HG02678 (cell line): ENCODE results near the gene ILF2.
"Not testable (repeated sequence)": the region's sequence is repeated elsewhere in the genome, so short reads cannot be mapped to it uniquely, and the experiment has no call there.

ENCODE experiments used
- ATAC-seq: cut with Tn5 transposase; IDR thresholded peaks from one replicate; pipeline ENCODE4 v1.9.1; 2021; ENCODE audit warnings: mild to moderate bottlenecking, moderate library complexity; ENCODE audit not compliant: unreplicated experiment

The ILF2 gene

GRCh38 chr1:153649137-153649862 is 21.5 kb downstream of the ILF2 start:
- ATAC-seq, result no peak

DNA sequence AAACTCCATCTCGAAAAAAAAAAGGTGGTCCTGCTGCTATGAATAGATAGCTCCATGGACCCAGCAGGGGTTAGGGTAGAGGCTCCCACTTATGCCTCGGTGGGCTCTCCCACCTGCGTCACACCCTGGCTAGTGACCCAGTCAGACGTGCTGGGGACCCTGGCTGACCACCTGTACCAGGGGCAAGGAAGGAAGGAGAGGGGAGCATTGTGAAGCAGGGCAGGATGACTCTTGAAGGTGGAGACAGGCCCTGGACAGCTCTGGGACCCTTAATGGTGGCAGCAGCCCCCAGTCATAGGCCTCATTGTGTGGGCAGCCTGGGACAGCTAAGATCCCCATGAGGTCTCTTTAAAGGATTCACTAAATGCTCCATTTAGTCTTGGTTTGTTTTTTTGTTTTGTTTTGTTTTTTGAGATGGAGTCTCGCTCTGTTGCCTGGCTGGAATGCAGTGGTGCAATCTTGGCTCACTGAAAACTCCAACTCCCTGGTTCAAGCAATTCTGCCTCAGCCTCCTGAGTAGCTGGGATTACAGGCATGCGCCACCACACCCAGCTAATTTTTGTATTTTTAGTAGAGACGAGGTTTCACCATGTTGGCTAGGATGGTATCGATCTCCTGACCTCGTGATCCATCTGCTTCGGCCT is 22.7 kb downstream of the ILF2 start:
- no peak for ATAC-seq

DNA sequence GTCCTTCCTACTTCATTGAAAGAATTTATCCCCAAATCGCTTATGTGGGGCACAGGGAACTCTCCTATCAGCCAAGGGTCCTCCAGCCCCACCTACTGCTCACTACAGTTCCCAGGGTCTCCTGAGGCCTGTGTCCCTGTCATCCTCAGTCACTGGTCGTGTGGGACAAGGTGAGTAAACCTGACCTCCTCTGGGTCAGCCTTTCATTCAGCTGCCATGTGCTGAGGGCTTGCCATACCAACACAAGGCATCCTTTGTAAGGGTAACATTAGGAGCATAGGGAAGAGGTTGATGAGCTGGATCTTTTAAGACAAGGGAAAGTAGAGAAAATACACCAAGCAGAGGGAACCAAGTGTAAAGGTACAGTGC is 23.5 kb downstream of the ILF2 start:
- no peak for ATAC-seq

GRCh38 chr1:153646672-153647345 is 24.0 kb downstream of the ILF2 start:
- no peak for ATAC-seq

GRCh38 chr1:153643816-153644215 is 27.0 kb downstream of the ILF2 start:
- no peak for ATAC-seq

GRCh38 chr1:153643100-153643499 is 27.7 kb downstream of the ILF2 start:
- no peak for ATAC-seq

DNA sequence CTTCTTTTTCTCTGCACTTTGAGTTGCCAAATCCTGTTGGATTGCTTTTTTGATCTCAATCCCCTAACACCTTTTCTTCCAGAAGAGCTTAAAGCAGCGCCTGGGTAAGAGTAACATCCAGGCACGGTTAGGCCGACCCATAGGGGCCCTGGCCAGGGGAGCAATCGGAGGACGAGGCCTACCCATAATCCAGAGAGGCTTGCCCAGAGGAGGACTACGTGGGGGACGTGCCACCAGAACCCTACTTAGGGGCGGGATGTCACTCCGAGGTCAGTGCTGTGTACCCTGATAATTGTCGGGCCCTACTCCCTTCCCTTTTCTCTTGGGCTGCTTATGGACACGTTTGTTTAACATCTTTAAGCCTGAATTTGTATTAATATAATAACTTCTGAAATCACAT is 28.6 kb downstream of the ILF2 start:
- no peak for ATAC-seq

DNA sequence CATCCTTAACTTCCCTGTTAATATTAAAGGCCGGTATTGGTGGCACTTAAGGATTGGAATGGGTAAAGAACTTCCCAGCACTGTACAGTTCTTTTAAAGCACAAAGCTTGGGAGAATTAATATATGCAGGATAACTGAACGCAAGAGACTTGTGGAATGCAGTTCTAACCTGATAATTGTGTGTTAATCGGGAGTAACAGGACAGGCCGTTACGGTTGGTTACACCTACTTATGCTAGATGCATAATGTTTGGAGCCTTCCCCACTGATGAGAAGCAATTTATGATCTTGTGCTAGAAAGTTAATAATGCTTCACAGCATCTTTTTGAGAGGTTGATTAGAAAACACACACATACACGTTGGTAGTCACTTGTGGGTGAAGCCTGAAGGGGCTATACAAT is 29.9 kb downstream of the ILF2 start:
- ATAC-seq, result no peak

DNA sequence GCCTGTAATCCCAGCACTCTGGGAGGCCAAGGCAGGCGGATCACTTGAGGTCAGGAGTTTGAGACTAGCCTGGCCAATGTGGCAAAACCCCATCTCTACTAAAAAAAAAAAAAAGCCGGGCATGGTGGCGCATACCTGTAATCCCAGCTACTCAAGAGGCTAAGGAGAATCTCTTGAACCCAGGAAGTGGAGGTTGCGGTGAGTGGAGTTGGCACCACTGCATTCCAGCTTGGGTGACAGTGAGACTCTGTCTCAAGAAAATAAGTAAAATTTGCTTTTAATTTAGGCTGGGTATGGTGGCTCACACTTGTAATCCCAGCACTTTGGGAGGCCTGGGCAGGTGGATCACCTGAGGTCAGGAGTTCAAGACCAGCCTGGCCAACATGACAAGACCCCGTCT is 30.6 kb downstream of the ILF2 start:
- not testable (repeated sequence) for ATAC-seq

GRCh38 chr1:153639280-153639679 is 31.5 kb downstream of the ILF2 start:
- no peak for ATAC-seq

DNA sequence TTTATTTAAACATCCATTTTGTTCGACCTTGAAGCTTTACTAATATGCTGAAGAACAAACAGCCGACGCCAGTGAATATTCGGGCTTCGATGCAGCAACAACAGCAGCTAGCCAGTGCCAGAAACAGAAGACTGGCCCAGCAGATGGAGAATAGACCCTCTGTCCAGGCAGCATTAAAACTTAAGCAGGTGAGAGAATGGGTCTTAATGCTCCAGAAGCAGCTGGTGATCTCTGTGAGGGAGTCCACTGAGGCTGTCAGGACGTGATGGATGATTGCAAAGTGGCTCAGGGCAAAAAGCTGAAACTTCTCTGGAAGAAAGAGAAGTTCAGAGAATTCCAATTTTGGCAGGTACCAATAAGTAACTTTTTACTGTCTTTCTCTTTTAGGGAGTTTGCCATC is 32.5 kb downstream of the ILF2 start:
- ATAC-seq, result no peak

DNA sequence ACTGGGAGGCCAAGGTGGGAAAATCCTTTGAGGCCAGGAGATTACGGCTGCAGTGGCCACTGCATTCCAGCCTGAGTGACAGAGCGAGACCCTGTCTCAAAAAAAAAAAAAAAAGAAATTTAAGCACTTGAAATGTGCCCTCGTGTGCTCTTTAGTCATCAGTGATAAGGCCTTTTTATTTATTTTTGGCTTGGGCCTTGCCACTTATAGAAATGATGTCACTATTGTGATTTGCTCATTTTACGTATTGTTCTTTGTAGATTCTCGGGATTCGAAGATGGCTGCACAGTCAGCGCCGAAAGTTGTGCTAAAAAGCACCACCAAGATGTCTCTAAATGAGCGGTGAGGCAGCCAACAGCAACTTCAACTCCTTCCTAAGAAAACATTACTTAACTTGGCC is 34.5 kb downstream of the ILF2 start:
- no peak for ATAC-seq

- no peak for ATAC-seq
These were observed 34.9 kb downstream of the ILF2 start for GRCh38 chr1:153635872-153636271.

GRCh38 chr1:153633754-153634665 is 36.8 kb downstream of the ILF2 start, which contains the start of gene CHTOP:
TSS of gene CHTOP (plus strand) at chr1:153634066. CDS start at chr1:153636589, 2,523 bp downstream.
- peak; percentile 89 for ATAC-seq

DNA sequence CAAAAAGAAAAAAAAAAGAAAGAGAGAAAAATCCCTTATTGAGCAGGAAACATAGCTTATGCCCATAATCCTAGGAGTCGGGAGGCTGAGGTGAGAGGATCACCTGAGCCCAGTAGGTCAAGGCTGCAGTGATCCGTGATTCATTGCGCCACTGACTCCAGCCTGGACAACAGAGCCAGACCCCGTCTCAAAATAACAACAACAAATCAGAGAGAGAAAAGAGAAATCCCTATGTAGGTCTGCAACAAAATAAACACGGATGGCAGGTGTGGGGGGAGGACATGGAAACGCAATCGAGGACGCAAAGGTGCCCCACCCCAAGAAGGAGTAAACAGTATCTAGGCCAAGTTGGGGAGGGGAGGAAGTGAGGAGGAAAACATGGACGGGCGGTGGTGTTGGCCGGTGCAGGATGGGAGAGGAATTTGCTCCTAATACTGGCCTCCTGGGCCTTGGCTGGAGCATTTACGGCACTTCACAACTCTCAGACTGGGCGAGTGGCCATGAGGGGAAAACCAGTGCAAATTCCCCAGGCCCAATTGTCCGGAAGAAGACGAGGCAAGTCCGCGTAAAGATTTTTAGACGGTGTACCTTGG is 37.5 kb downstream of the ILF2 start:
- peak; percentile 5 for ATAC-seq

DNA sequence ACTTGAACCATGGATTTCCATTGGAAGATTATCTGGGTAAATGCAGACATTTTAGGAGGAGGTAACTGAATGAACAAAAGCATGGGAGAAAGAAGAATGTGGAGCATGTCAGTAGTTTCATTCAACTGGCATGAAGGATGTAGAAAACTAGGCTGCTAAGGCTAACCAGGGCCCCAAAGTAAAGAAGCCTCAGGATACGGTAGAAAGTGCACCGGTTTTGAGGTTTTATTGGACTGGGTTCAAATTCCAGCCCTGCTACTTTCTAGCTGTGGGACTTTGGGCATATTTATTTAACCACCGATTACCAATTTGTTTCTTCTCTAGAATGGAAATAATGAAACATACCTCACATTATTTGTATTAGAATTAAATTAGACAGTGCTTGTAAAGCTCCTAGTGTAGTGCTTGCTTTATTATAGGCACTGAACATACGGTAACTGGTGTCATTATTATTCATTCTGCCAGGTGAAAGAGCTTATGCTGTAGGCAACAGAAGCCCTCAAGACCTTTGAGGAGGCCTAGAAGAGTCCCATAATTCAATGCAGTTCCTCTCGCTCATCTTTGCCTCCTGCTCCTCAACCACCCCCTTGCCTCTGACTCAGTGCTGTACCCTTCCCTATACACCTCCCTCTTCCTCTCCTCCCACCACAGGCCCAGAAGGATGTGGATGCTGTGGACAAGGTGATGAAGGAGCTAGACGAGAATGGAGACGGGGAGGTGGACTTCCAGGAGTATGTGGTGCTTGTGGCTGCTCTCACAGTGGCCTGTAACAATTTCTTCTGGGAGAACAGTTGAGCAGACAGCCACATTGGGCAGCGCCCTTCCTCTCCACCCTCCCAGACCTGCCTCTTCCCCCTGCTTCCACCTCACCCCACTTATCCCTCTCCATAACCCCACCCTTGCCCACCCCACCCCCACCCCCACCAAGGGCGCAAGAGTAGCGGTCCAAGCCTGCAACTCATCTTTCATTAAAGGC is 39.5 kb downstream of the ILF2 start:
- no peak for ATAC-seq

DNA sequence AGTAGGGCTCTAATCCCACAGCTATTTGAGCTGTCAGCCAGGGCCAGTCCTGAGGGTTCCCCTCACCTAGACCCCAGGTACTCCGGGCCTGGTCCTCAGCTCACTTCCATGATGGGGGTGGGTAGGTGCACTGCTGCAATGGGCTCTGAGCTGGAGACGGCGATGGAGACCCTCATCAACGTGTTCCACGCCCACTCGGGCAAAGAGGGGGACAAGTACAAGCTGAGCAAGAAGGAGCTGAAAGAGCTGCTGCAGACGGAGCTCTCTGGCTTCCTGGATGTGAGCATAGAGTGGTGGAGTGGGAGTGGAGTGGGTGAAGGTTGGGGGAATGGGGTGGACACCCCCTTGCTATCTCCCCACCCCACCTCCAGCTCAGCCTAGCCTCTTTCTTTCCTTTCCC is 40.4 kb downstream of the ILF2 start:
- ATAC-seq, result no peak

- ATAC-seq, result no peak
These were observed 40.8 kb downstream of the ILF2 start for GRCh38 chr1:153629971-153630370.

DNA sequence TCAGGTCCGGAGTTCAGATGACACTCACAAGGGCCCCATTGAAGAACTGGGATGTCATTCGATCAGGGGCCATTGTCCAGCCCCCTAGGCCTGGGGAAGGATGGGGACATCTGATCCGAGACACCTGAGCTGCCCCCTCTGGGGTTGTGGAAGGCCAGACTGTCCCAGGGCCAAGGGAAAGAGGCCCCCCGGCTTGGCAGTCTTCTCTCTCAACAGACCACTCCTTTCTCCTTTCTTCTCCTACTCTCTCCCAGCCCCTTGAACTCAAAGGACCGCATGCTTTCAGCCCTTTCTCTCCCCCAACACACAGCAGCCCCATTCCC is 41.5 kb downstream of the ILF2 start:
- ATAC-seq, result no peak
